ENCODE data around the gene SMIM3.
"Not testable (repeated sequence)": the region's sequence is repeated elsewhere in the genome, so short reads cannot be mapped to it uniquely, and the experiment has no call there.

SMIM3 gene, protein sequence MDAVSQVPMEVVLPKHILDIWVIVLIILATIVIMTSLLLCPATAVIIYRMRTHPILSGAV

DNA sequence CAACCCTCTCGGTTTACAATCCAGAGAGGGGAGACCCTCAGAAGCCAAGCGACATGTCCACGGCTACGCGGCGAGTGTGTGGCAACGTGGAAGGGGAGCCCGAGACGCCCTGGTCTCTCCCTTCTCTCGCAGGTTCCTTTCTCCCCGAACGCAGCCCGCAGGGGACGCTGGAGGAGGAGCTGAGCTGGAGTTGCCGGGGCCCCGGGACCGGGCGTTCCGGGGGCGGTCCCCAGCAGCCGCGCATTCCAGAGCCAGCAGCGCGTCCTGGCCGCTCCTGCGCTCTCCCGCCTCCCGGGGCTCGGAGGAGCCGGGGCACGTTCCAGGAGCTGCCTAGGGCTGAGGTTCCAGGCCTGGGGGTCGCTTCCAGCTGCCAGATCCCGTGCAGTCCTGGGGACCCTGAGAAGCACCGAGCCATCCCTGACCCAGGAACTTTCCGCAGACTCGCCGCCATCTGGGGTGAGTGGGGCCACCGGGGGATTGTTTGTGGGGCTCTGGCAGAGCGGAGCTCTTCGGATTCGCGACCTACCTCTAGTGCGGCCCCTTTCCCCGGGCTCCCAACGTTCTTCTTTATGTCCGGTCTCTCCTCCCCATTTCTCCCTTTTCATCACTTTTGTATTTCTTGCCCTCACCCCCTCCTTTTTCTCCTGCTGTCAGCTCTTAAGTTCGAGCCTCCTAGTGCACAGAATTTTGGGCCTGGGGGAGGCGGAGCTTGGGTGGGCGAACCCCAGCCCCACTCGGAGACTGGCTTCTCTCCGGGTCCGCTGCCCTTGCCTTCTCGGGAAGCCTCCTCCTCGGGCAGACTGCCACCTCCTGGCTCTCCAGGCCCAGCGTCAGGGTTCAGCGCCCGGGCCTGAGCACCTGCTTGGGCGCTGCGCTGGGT is at the start of gene SMIM3:
Gene SMIM3 (plus strand): TSS at position 241 of the 880 bp plus-strand sequence. CDS start 16,684 bp downstream, outside the sequence.
- no peak for DNase-seq (ENCODE audit: low read depth)

DNA sequence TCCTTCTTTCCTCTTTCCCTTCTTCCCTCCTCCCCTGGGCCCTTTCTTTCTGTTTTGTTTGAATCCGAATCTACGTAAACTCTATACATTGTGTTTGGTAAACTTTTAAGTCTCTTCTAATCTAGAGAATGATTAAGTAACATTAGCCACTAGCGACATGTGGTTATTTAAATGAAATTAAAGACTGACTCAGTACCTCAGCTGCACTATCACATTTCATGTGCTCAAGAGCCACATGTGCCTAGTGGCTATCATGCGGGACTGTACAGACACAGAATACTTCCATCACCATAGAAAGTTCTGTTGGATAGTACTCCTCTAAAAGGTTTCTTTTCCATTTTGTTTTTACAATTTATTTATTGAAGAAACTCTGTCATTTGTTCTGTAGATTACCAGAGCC is 48.7 kb upstream of the SMIM3 start:
- no peak for DNase-seq (ENCODE audit: low read depth)

DNA sequence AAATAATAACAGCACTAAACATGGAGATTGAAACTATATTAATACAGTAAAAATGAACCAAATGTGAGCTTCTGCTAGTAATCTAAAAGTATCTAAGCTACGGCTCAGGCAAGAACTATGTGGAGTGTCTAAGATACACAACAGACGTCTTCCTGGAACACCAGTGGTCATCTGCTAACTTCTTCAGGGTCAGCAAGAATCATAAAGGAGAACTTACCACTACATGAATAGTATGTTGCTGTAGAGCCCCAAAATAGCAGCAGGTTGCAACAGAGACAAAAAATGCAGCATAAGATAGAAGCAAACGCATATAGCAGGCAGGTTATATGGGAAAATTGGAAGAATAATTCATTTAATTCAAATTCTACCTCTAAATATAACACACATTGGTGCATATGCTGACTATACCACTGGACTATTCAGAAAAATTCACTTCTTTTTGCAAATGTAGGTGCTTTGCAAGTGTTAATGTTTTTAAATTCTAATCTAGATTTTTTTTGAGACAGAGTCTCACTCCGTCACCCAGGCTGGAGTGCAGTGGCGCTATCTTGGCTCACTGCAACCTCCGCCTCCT is 46.8 kb upstream of the SMIM3 start:
- no peak for DNase-seq (ENCODE audit: low read depth)

DNA sequence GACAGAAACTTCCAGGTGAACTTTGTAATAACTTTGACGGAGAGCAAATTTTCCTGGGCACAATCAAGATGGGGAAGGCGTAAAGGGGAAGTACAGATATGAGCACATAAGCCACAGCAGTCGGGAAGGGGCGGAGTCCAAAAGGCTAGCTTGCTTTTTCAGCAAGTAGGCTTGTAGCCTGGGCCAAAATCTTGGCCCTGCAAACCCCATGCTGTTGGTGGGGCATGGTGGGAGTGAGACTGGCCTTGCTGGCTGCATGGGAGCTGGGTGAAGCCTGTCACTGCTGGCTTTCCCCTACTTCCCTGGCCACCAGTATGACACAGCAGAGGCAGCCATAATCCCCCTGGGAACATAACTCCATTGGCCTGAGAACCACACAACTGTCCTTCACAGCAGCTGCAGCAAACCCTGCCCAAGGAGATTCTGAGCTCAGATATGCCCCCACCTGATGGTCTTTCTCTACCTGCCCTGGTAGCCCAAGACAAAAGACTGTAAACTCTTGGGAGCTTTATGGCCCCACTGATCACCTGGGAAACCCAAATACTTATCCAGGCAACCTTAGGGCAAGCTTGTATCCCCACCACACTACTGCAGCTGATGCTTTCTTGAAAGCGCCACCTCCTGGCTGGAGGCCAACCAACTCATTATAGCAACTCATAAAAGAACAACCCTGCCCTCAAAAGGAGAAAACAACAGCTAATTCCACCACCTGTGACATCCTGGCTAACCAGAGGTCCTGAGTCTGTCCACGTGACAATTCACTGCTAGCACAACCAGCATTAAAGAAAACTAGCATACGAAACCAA is 43.8 kb upstream of the SMIM3 start:
- DNase-seq (ENCODE audit: low read depth) = no peak

DNA sequence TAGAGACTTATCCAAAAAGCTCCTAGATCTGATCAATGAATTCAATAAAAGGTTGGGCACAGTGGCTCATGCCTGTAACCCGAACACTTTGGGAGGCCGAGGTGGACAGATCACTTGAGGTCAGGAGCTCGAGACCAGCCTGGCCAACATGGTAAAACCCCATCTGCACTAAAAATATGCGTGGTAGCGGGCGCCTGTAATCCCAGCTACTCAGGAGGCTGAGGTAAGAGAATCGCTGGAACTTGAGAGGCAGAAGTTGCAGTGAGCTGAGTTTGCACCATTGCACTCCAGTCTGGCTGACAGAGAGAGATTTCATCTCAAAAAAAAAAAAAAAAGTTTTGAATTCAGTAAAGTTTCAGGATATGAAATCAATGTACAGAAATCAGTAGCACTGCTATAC is 39.7 kb upstream of the SMIM3 start:
- no peak for DNase-seq (ENCODE audit: low read depth)

DNA sequence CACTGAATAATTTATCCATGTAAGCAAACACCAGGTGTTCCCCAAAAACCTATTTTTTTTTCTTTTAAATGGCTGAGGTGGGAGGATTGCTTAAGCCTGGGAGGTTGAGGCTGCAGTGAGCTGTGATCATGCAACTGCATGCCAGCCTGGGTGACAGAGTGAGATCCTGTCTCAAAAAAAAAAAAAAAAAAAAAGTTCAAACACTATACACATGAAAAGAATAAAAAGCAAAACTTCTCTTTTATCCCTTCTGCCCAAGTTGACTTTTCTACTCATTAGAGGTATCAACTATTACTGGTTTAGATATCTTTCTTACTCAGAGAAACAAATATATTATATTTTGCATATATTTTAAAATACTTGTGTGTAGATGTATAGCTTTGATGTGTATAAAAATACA is 37.6 kb upstream of the SMIM3 start:
- no peak for DNase-seq (ENCODE audit: low read depth)

DNA sequence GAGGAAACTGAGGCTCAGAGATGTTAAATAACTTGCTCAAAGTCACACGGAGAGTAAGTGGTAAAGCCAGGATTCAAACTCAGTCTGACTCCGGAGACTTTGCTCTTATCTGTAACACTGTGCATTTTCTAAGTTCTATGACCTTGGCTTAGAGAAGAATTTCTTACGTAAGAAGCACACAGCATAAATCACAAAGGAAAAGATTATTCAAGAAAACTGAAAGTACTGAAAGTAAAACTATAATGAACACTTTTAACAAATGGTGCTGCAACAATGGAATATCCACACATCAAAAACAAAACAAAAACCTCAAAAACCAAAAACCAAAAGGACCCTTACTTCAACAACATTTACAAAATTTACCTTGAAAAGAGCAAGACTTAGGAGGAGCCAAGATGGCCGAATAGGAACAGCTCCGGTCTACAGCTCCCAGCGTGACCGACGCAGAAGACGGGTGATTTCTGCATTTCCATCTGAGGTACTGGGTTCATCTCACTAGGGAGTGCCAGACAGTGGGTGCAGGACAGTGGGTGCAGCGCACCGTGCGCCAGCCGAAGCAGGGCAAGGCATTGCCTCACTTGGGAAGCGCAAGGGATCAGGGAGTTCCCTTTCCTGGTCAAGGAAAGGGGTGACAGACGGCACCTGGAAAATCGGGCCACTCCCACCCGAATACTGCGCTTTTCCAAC is 36.0 kb upstream of the SMIM3 start:
- not testable (repeated sequence) for DNase-seq (ENCODE audit: low read depth)

DNA sequence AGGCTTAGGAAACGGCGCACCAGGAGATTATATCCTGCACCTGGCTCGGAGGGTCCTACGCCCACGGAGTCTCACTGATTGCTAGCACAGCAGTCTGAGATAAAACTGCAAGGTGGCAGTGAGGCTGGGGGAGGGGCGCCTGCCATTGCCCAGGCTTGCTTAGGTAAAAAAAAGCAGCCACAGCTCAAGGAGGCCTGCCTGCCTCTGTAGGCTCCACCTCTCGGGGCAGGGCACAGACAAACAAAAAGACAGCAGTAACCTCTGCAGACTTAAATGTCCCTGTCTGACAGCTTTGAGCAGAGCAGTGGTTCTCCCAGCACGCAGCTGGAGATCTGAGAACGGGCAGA is 35.4 kb upstream of the SMIM3 start:
- DNase-seq (ENCODE audit: low read depth) = not testable (repeated sequence)

DNA sequence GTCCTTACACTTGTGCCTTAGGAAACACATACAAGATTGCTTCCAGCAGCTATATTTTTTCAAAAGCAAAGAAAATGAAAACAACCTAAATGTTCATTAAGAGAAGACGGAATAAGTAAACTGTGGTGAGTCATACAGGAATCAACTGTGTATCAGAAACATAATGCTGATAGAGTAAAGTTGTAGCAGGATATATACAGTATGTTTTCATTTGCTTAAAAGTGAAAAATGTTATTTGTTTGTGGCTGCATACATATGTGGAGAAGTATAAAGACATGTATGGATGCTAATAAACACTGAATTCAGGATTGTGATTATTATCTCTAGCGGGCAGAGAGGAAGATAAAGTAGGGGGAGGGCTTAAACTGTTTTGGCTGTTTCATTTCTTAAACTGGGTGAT is 28.1 kb upstream of the SMIM3 start:
- no peak for DNase-seq (ENCODE audit: low read depth)

DNA sequence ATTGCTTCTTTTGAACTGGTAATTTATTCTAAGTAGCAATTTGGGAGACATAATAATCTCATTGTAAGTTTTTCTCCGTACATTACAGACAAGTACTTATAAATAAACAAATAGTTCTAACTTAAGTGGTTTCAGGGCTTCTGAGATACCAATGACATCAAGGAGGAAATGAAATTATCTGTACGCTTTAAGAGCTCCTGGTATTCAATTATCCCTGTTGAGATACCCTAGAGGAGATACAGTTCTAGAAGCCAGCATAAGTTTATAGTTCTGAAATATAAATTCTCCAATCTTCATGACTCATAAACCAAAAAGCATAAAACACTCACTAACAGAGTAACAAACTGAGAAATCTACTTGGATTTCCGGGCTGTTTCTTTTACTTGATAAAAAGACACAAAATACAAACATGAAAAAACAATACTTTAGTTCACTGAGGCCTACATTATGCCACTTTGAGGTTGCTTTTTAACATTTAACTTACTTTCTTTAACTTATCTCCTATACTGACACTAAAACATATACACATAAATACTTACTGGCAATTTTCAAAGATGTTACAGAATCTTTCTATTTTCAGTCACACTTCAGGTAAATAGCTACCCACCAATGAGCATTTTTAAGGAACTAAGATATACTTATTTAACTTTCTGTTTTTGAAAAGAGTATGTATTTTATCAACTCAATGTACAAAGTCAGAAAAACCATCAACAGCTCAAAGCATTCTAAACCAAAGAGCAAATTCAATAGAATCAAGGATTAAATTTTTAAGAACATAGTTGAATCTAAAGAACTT is 27.3 kb upstream of the SMIM3 start:
- DNase-seq (ENCODE audit: low read depth) = no peak

DNA sequence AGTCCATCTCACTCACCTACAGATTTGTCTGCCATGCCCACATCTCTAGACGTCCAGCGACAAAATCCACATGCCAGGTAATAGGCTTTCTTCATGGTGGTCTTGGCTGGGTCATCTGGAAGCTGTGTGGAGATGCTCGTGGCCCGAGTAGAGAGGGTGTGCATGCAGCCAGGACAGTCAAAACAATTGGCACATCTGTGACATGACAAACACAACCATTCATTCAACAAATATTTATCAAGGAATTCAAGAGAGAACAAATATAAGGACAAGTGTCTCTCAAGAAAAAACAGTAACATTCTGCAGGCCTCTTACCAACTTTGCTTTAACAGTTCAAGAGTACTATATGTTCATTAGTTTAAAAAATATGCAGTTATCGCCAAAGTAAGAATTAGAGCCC is 25.1 kb upstream of the SMIM3 start:
- no peak for DNase-seq (ENCODE audit: low read depth)

DNA sequence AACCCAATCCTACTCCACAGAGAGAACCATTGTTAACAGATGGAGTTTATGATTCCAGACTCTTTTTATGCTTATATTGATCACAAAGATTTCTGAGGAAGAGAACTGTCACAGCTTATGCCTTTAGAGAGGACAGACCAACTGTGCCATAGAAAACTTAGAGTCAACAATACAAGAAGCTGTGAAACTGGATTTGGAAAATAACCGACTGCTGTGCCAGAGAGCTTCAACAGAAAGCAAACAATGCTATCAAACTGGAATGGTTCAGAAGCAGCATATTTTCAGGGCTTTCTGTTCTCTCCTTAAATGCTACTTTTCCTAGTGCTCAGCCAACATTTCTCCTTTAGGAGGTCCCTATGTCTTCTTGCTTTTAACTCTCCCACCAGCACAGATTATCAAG is 24.7 kb upstream of the SMIM3 start:
- DNase-seq (ENCODE audit: low read depth) = no peak

DNA sequence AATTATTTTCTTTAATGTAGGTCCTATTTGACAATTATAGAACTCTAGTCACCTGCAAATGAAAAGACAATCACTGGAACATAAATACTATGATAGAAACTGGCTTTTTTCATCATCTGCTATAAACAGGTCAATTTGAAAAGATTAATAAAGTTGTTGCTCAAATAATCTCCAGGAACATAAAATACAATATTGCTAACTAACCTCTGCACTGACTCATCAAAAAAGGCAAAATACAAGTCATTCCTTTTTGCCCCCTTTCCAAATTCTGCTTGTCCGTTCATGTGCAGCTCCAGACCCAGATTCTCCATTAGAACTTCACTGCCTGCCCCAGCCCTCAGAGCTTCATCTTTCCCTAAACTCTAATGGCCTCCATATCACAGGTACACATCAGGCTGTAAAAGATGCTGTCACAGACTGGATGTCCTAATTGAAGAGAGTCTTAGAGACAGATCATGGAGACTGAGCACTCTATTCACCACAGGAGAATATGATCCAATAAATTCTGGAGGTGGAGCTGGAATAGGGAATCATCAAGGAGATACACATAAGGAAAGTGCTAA is 21.4 kb upstream of the SMIM3 start:
- DNase-seq (ENCODE audit: low read depth) = no peak

DNA sequence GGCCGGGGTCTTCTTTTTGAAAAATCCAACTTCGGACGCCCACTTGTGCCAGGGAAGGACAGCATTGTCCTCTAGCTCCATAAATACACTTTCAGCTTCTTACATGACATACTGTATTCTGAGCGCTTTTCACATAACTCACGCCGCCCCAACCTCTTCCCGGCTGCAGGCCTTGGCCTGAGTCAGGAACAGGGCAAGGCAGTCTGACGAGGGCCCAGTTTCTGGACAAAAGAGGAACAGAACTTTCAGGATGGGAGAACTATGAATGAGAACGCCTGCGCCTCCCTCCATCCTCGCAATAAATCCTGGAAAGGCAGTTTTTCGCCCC is 20.4 kb upstream of the SMIM3 start:
- no peak for DNase-seq (ENCODE audit: low read depth)

DNA sequence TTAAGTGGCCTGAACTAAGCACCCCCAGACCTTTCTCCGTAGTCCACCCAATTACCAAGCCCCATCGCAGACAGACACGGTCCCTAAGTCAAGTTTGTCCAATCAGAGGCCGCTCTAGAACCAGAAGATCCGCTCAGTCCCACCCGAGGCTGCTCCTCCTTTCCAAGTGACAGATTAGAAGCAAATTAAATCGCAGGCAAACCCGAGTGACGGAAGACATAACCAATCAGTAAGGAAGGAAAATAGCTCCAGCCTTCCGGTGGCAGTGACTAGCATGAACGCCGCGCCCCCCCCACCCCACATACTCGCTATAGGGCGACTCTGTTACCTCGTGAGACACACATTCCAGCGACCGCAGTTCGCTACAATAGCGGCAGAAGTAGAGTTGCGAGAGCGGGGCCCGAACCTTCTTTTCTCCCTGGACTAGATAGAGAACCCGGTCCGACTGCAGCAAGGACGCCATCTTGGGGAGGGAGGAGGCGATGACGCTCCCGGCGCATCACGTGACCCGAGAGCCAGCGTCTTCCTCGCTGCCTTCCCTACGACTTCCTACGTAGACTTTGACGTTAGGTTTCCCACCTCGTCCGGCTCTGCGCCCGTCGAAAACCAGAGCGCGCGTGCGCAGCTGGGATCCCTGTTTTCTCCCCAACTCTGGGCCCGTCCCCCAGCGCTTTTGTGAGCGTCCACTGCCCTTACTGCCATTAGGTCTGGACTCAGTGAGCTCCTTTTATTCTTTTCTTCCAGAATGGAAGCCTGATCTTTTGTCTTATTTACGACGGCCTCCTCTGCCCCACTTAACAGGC is 19.8 kb upstream of the SMIM3 start, which contains the start of gene DCTN4:
Gene DCTN4 (minus strand): TSS at position 487 of the 803 bp plus-strand sequence. CDS start 24 bp downstream, at position 463.
- DNase-seq (ENCODE audit: low read depth) = peak; percentile 99

DNA sequence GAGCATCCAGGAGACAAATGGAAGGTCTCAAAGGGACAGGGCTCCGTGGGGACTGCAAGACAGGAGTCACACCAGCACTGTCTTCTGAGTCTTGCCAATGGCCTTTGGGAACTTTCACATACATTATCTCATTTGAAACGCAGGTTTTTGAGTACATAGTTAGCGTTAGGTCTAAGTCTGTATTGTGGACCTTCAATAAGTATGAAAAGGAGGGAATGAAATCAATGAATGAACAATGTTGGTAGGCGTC is 19.3 kb upstream of the SMIM3 start:
- no peak for DNase-seq (ENCODE audit: low read depth)

DNA sequence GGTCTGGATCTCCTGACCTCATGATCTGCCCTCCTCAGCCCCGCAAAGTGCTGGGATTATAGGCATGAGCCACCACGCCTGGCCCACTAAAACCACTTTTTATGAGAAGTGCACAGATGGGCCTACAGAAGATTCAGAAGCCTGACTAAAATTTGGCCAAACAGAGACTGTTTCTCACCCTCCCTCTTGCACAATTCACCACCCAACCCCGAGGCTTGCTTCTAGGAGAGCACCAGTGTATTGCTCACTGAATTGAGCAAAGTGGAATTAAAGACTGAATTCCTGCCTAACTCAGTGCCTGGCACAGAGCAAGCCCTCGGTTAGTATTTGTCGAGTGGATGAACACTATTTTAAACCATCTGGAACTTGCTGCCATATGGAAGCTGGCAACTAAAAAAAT is 16.3 kb upstream of the SMIM3 start:
- no peak for DNase-seq (ENCODE audit: low read depth)

DNA sequence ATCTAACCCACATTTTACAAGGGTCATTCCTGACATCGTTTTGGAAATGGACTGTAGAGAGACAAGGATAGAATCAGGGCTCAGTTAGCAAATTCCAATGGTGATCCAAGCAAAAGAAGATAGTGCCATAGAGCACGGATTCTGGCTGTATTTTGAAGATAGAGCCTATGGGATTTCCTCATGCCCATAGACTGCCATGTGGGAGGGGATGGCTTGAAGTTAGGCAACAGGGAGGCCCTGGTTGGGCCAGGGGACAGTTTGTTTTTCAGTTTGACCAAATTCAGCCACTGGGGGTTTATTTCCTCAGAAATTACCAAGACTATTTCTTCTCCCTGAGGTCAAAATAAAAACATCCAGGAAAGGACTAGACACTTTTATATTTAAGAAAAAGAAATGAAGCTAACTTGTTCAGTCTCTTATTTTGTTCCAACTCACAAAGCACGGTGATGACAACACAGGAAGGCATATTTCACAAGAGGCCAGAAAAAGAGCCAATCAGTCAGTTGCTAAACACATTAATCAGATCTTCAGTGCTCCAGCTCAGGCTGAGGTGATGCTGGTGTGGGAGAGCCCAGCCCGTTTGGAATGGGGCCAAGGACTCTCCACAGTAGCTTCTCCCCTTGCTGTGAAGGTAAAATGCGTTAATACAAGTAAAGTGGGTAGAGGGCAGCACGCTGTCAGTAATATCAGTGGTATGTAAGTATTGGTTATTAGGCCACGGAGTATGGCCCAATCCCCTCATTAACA is 15.4 kb upstream of the SMIM3 start:
- DNase-seq (ENCODE audit: low read depth) = peak; percentile 69

DNA sequence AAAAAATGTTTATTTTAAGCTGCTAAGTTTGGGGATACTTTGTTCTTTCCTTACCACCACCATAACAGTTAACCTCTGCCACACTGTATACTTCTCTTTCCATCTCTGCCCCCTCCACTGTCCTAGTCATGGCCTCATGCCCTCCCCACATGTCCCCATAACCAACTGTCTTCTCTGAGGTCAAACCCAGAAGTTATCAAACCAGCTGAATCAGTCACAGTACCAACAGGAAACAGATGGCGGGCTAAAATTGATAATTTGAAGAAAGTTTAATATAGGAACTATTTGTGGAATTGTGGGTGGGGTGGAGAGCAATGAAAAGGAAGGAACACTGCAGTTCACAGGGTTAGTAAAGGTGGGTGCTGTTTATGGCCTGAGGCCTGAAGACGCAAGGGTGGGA is 14.0 kb upstream of the SMIM3 start:
- DNase-seq (ENCODE audit: low read depth) = no peak
